IgD-negative memory B cell (primary cell): ENCODE data around the gene NT5C. TPM values are rescaled to one million over a fixed set of nuclear protein-coding genes. Genes with fewer than 3 reads are reported as not detected.
"Not testable (repeated sequence)": the region's sequence is repeated elsewhere in the genome, so short reads cannot be mapped to it uniquely, and the experiment has no call there.

Source experiments
- H3K27ac Mint-ChIP-seq, 3 donors: one replicate each; pipeline ENCODE4 v1.8.0; 2020 to 2022; ENCODE audit warnings: mild to moderate bottlenecking in 3 of 3, mixed read lengths in 3 of 3, moderate library complexity in 1 of 3
- H3K27me3 Mint-ChIP-seq: one replicate; pipeline ENCODE4 v1.8.0; 2021; ENCODE audit warnings: mixed read lengths
- H3K36me3 Mint-ChIP-seq: one replicate; pipeline ENCODE4 v1.8.0; 2020; ENCODE audit warnings: mild to moderate bottlenecking, mixed read lengths
- H3K4me1 Mint-ChIP-seq, 3 donors: one replicate each; pipeline ENCODE4 v1.8.0; 2020 to 2022; ENCODE audit warnings: mixed read lengths in 3 of 3, mild to moderate bottlenecking in 1 of 3
- H3K4me3 Mint-ChIP-seq, 4 donors: one replicate each; pipeline ENCODE4 v1.8.0; 2020 to 2022; ENCODE audit warnings: mild to moderate bottlenecking in 4 of 4, mixed read lengths in 4 of 4, moderate library complexity in 3 of 4
- H3K9me3 Mint-ChIP-seq, 3 donors: one replicate each; pipeline ENCODE4 v1.8.0; 2020 to 2021; ENCODE audit warnings: mixed read lengths in 3 of 3, mild to moderate bottlenecking in 1 of 3
- polyA plus RNA-seq: library from polyadenylated mRNA; unstranded; fragments of 300-500 nt; fragmentation: Illumina TruSeq; gene quantifications from one replicate; pipeline ENCODE4 v1.2.3, GENCODE V29; 2021

NT5C gene
- polyA plus RNA-seq, 1 donor from 2014 or later: 150 TPM

- Mint-ChIP-seq H3K4me1 (peaks cover 16 to 22% (median 21%) of the 10 kb centered on the region in 3 donors), H3K27ac (peak overlapping the region; percentile 66 to 95 (median 84)), H3K4me3 (peak overlapping the region; percentile 92 to 99 (median 96))
- not testable (repeated sequence) for H3K9me3 Mint-ChIP-seq, H3K27me3 Mint-ChIP-seq, H3K36me3 Mint-ChIP-seq
Measured at GRCh38 chr17:75132018-75133000, 767 bp upstream of the NT5C start.

- peaks cover 2% of the 10 kb centered on the region for H3K36me3 Mint-ChIP-seq
- no peaks in the 10 kb centered on the region for H3K9me3 Mint-ChIP-seq
- H3K27ac Mint-ChIP-seq: peak overlapping the region; percentile 87 to 92 (median 88)
- H3K4me3 Mint-ChIP-seq: peak overlapping the region; percentile 92 to 99 (median 96)
- no peaks in the 10 kb centered on the region for H3K27me3 Mint-ChIP-seq
- peaks cover 18 to 28% (median 28%) of the 10 kb centered on the region in 3 donors for H3K4me1 Mint-ChIP-seq
Measured at GRCh38 chr17:75130632-75131277, 787 bp downstream of the NT5C start.

DNA sequence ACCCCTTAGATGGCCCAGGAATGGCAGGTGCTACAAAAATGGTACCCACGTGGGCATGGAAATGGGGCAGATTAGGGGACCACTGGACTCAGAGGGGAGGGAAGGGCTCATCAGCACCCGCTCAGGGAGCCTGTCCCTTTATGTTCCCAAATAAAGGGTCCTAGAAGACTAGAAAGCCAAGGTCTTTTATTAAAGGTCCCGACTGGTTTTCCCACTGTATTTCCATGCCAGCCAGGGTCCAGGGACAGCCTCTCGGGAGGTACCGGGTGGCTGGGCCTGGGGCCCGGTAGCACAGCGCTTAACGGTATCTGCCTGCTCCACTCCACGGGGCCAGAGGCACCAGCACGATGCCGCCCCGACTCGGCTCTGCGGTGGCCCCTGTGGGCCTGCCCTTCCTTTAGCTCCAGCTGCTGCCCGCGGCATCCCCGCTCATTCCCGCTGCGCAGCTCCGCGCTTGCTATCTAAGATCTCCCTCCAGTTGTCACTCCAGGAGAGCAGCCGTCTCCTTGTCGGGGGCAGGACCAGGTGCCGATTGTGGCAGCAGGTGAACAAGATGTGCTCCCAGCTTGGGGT lies 1.4 kb downstream of the NT5C start:
- H3K9me3 Mint-ChIP-seq: no peaks in the 10 kb centered on the region
- no peaks in the 10 kb centered on the region for H3K27me3 Mint-ChIP-seq
- H3K27ac Mint-ChIP-seq: peak overlapping the region; percentile 87 to 92 (median 88)
- peaks cover 2% of the 10 kb centered on the region for H3K36me3 Mint-ChIP-seq
- peak overlapping the region; percentile 92 to 99 (median 96) for H3K4me3 Mint-ChIP-seq
- peaks cover 19 to 32% (median 29%) of the 10 kb centered on the region in 3 donors for H3K4me1 Mint-ChIP-seq

DNA sequence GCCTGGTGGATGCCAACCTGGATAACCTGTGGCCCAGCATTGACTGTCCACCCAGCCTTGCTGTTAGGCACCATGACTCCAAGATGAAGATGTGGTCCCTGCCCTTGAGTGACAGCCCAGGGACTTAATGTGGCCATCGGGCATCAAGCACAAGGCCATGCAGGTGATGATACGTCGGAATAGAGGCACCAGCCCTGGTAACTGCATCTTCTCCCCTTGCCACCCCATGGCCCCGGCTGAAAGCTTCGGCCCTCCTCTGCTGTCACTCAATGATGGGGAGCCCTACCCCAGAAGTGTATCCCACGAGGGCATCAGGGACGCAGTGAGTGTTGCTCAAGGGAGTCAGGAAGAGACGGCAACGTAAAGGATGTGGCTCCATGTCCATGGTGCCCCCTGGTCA lies 2.0 kb downstream of the NT5C start:
- peaks cover 19 to 34% (median 31%) of the 10 kb centered on the region in 3 donors for H3K4me1 Mint-ChIP-seq
- H3K4me3 Mint-ChIP-seq: peak overlapping the region; percentile 63 to 99 (median 76)
- H3K27ac Mint-ChIP-seq: no peak overlapping the region
- no peaks in the 10 kb centered on the region for H3K9me3 Mint-ChIP-seq
- H3K36me3 Mint-ChIP-seq: peaks cover 2% of the 10 kb centered on the region
- no peaks in the 10 kb centered on the region for H3K27me3 Mint-ChIP-seq

DNA sequence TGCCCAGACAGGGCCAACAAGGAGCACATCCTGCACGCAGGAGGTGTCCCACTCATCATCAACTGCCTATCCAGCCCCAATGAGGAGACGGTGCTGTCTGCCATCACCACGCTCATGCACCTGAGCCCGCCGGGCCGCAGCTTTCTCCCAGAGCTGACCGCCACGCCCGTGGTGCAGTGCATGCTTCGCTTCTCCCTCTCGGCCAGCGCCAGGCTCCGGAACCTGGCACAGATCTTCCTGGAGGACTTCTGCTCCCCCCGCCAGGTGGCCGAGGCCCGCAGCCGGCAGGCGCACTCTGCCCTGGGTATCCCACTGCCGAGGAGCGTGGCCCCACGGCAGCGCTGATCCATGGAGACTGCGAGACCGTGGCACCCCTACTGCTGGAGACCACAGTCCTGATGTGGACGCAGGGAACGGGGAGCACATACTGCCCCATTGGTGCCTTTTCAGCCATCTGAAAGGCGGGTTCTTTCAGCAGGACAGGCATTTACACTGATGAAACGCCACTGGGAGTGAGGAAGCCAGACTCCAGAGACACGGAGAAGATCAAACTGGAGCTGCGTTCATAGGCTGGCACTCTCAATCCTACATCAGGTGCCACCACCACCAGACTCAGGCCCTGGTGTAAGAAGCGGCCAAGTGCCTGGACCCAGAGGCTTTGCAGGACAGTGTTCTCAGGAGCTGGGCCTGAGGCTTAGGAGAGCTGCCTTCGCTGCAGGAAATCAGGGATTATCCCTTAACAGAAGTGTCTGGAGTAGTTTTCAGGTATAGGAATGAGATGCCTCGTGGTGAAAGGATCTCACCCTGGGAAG lies 2.6 kb downstream of the NT5C start:
- Mint-ChIP-seq H3K9me3 (no peaks in the 10 kb centered on the region), H3K36me3 (peaks cover 2% of the 10 kb centered on the region), H3K27me3 (no peaks in the 10 kb centered on the region), H3K27ac (no peak overlapping the region), H3K4me1 (peaks cover 22 to 38% (median 30%) of the 10 kb centered on the region in 3 donors), H3K4me3 (peak overlapping the region; percentile 48 to 99 (median 76))

GRCh38 chr17:75127936-75128335 lies 3.6 kb downstream of the NT5C start:
- not testable (repeated sequence) for H3K36me3 Mint-ChIP-seq, H3K9me3 Mint-ChIP-seq, H3K27me3 Mint-ChIP-seq
- H3K4me1 Mint-ChIP-seq: peaks cover 24 to 39% (median 30%) of the 10 kb centered on the region in 3 donors
- peak overlapping the region in 2 of 3 donors; percentile 42 to 59 for H3K27ac Mint-ChIP-seq
- peak overlapping the region; percentile 21 to 99 (median 65) for H3K4me3 Mint-ChIP-seq

- peaks cover 2% of the 10 kb centered on the region for H3K36me3 Mint-ChIP-seq
- H3K9me3 Mint-ChIP-seq: no peaks in the 10 kb centered on the region
- no peak overlapping the region for H3K4me3 Mint-ChIP-seq
- no peaks in the 10 kb centered on the region for H3K27me3 Mint-ChIP-seq
- peaks cover 19 to 35% (median 24%) of the 10 kb centered on the region in 3 donors for H3K4me1 Mint-ChIP-seq
- no peak overlapping the region for H3K27ac Mint-ChIP-seq
Measured at GRCh38 chr17:75126954-75127353, 4.6 kb downstream of the NT5C start.

- Mint-ChIP-seq H3K9me3 (no peaks in the 10 kb centered on the region), H3K4me1 (peaks cover 22 to 36% (median 23%) of the 10 kb centered on the region in 3 donors), H3K36me3 (peaks cover 2% of the 10 kb centered on the region), H3K27ac (peak overlapping the region in 2 of 3 donors; percentile 19 to 92), H3K4me3 (peak overlapping the region; percentile 10 to 47 (median 20)), H3K27me3 (no peaks in the 10 kb centered on the region)
Measured at GRCh38 chr17:75125984-75126383, 5.6 kb downstream of the NT5C start.

GRCh38 chr17:75124819-75125162 lies 6.8 kb downstream of the NT5C start:
- H3K4me1 Mint-ChIP-seq: peaks cover 16 to 34% (median 19%) of the 10 kb centered on the region in 3 donors
- peak overlapping the region in 3 of 4 donors; percentile 12 to 83 (median 37) for H3K4me3 Mint-ChIP-seq
- H3K27ac Mint-ChIP-seq: peak overlapping the region in 2 of 3 donors; percentile 56 to 77
- H3K27me3 Mint-ChIP-seq: no peaks in the 10 kb centered on the region
- no peaks in the 10 kb centered on the region for H3K9me3 Mint-ChIP-seq
- H3K36me3 Mint-ChIP-seq: peaks cover 3% of the 10 kb centered on the region

DNA sequence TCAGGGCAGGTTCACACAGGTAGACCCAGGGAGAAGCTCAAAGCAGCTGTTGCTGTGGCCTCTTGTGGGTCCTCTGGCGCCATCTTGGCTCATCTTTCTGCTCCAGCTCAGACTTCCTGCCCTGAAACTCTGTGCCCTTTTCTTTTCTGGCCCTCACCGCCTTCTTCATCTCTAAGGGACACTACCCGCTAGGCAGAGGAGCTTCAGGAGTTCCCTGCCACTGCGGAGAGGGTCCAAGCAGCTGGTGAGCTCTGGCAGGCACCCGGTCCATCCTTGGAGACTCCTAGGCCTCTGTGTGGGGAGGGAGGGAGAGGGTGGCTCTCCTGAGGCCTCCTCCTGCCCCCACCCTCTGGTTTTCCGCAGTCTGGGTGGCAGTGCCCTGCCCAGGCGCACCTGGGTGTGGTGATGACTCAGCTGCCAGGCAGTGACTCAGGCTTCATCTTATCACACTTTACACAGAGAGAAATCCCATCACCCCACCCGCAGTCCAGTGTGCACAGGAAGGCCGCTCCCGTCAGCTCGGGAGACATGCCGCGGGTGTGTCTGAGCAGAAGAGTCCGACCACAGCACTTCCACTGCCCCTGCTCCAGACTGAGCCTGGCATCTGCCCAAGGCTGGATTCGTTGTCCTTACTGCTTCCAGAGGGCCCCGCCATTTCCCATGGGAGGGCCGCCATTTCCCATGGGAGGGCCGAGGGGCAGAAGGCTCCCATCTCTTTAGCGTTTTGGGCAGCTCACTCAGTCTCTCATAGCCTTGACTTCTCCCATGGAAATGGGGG lies 7.3 kb downstream of the NT5C start:
- no peaks in the 10 kb centered on the region for H3K9me3 Mint-ChIP-seq
- no peaks in the 10 kb centered on the region for H3K27me3 Mint-ChIP-seq
- H3K4me3 Mint-ChIP-seq: peak overlapping the region in 2 of 4 donors; percentile 68 to 83

GRCh38 chr17:75118307-75118706 lies 13.2 kb downstream of the NT5C start:
- Mint-ChIP-seq H3K36me3 (peaks cover 8% of the 10 kb centered on the region), H3K4me3 (peak overlapping the region in 2 of 4 donors; percentile 20 to 34), H3K27ac (peak overlapping the region in 1 of 3 donors; percentile 23), H3K4me1 (peaks cover 29 to 45% (median 30%) of the 10 kb centered on the region in 3 donors), H3K9me3 (no peaks in the 10 kb centered on the region), H3K27me3 (no peaks in the 10 kb centered on the region)

More for the DNA sequence above, 7.3 kb downstream of the NT5C start:
- peaks cover 3% of the 10 kb centered on the region for H3K36me3 Mint-ChIP-seq
- peaks cover 16 to 30% (median 16%) of the 10 kb centered on the region in 3 donors for H3K4me1 Mint-ChIP-seq
- H3K27ac Mint-ChIP-seq: peak overlapping the region; percentile 56 to 86 (median 77)

- H3K4me1 Mint-ChIP-seq: peaks cover 35 to 49% (median 35%) of the 10 kb centered on the region in 3 donors
- H3K36me3 Mint-ChIP-seq: peaks cover 8% of the 10 kb centered on the region
- no peaks in the 10 kb centered on the region for H3K9me3 Mint-ChIP-seq
- H3K4me3 Mint-ChIP-seq: peak overlapping the region in 2 of 4 donors; percentile 66 to 95
- H3K27me3 Mint-ChIP-seq: no peaks in the 10 kb centered on the region
- H3K27ac Mint-ChIP-seq: no peak overlapping the region
Measured at GRCh38 chr17:75116737-75117136, 14.8 kb downstream of the NT5C start.

DNA sequence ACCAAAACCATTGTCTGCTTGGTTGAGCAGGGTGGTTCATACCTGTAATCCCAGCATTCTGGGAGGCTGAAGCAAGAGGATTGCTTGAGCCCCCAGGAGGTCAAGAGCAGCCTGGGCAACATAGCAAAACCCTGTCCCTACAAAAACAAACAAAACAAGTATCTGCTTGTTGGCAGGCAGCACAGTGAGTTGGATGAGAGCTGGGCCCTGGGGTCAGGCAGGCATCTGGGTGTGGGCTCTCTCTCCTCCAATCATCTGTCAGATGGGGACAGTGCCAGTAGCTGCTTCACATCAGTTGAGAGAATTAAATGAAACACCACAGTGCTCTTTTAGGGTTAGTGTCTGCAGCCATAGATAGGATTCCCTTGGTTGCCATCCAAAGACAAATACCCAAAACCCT lies 16.0 kb downstream of the NT5C start:
- Mint-ChIP-seq H3K27ac (peak overlapping the region in 2 of 3 donors; percentile 59 to 95), H3K9me3 (no peaks in the 10 kb centered on the region), H3K27me3 (no peaks in the 10 kb centered on the region), H3K4me3 (peak overlapping the region in 3 of 4 donors; percentile 94 to 96 (median 95)), H3K36me3 (peaks cover 8% of the 10 kb centered on the region), H3K4me1 (peaks cover 36 to 48% (median 37%) of the 10 kb centered on the region in 3 donors)
